Upper lobe of left lung (tissue), 6 donors: ENCODE data around the gene KCTD14. TPM values are rescaled to one million over a fixed set of nuclear protein-coding genes. Genes with fewer than 3 reads are reported as not detected.
A peak's percentile ranks its signal among the peaks of the same experiment; 100 is the strongest.

Experiments
- ATAC-seq, 2 donors: fragments of 200-7000 bp; cut with Tn5 transposase; one replicate each; pipeline ENCODE4 v1.9.1; 2022; ENCODE audit warnings: mild to moderate bottlenecking in 2 of 2, moderate library complexity in 2 of 2; ENCODE audit not compliant: low FRiP score in 2 of 2
- DNase-seq, 2 donors: peaks; one replicate each; pipeline ENCODE4 v3.0.0-alpha.2; 2019 to 2020
- H3K27ac ChIP-seq, 4 donors: fragments of 200-600 bp; sonication (generic); one replicate each; pipeline ENCODE4 v1.5.1; 2016 to 2019
- H3K27me3 ChIP-seq, 4 donors: fragments of 200-600 bp; sonication (generic); one replicate each; pipeline ENCODE4 v1.5.1; 2017 to 2019
- H3K36me3 ChIP-seq, 4 donors: fragments of 200-600 bp; sonication (generic); one replicate each; pipeline ENCODE4 v1.5.1; 2016 to 2019
- H3K4me1 ChIP-seq, 4 donors: fragments of 200-600 bp; sonication (generic); one replicate each; pipeline ENCODE4 v1.5.1; 2018 to 2019
- H3K4me3 ChIP-seq, 4 donors: fragments of 200-600 bp; sonication (generic); one replicate each; pipeline ENCODE4 v1.5.1; 2017 to 2019; ENCODE audit warnings: mild to moderate bottlenecking in 2 of 4, moderate library complexity in 1 of 4
- H3K9me3 ChIP-seq, 4 donors: fragments of 200-600 bp; sonication (generic); one replicate each; pipeline ENCODE4 v1.5.1; 2018 to 2019
- CTCF ChIP-seq, 6 experiments: fragments of 450-650 bp in 4 of 6; fragments of 200-600 bp in 2 of 6; sonication (generic) in 2 of 6; IDR thresholded peaks; one replicate each; pipeline ENCODE4 v1.5.1; 2016 to 2019; ENCODE audit warnings: antibody characterized with exemption in 6 of 6
- EP300 ChIP-seq, 4 donors: sonication (generic); formaldehyde crosslinking; IDR thresholded peaks; one replicate each; pipeline ENCODE4 v1.5.1; 2017; ENCODE audit warnings: antibody characterized with exemption in 4 of 4, control low read depth in 2 of 4
- POLR2A ChIP-seq, 4 donors: fragments of 450-650 bp; IDR thresholded peaks; one replicate each; pipeline ENCODE4 v1.5.1; 2016 to 2017; ENCODE audit warnings: antibody characterized with exemption in 4 of 4, mild to moderate bottlenecking in 2 of 4
- POLR2AphosphoS5 ChIP-seq, 2 donors: sonication (generic); formaldehyde crosslinking; IDR thresholded peaks; one replicate each; pipeline ENCODE4 v1.5.1; 2017; ENCODE audit warnings: antibody characterized with exemption in 2 of 2
- WGBS, 2 donors: methylation state at CpG; one replicate each; pipeline ENCODE4 v1.1.5; 2017 to 2018; 5-methylcytosine and 5-hydroxymethylcytosine counted together
- total RNA-seq, 6 donors: library from RNA; depleted of rRNA in 4 of 6; stranded (reverse); fragments of >200 nt in 4 of 6; gene quantifications; one replicate each; pipeline versions ENCODE4 v1.1.0 to v1.2.1, GENCODE V29; 2016 to 2021
- donor health status: DM: no; HTN: no; CAD: no; lungs with moderate emphysema.
- donor health status: DM: no; HTN: yes; CAD: no; lungs with severe emphysema.

Gene KCTD14
- 10 to 100 TPM; 10.3 to 28.6 (median 24.3) TPM for total RNA-seq

GRCh38 chr11:78022397-78023396 lies at the start of gene KCTD14:
KCTD14 (minus strand) TSS chr11:78023276; CDS start chr11:78023249, 27 bp downstream.
- Histone ChIP-seq H3K9me3 (no peaks in the 10 kb centered on the region), H3K27ac (peak within 1 kb of the TSS; percentile 57 to 90 (median 74)), H3K4me3 (peak within 1 kb of the TSS; percentile 35 to 70 (median 56)), H3K27me3 (no peaks in the 10 kb centered on the region), H3K36me3 (no peaks in the 10 kb centered on the region), H3K4me1 (peaks cover 0 to 17% (median 8%) of the 10 kb centered on the region in 4 donors)
- DNase-seq (peak; percentile 79 to 87), ATAC-seq (peak; percentile 81 to 89)
- WGBS, 2 donors = 15 to 18% methylated on average over 32 to 37 of the region's 37 CpGs
- TF ChIP-seq EP300 (IDR thresholded peaks at IDR 0.05) (no peak), POLR2AphosphoS5 (IDR thresholded peaks at IDR 0.05) (peak in 1 of 2 donors; percentile 49), POLR2A (IDR thresholded peaks at IDR 0.05) (peak in 2 of 4 donors; percentile 27 to 64)

- 96% methylated on average over 4 of the region's 4 CpGs for WGBS, 2 donors
Observed at GRCh38 chr11:78072455-78072854, 49.4 kb upstream of the KCTD14 start.

DNA sequence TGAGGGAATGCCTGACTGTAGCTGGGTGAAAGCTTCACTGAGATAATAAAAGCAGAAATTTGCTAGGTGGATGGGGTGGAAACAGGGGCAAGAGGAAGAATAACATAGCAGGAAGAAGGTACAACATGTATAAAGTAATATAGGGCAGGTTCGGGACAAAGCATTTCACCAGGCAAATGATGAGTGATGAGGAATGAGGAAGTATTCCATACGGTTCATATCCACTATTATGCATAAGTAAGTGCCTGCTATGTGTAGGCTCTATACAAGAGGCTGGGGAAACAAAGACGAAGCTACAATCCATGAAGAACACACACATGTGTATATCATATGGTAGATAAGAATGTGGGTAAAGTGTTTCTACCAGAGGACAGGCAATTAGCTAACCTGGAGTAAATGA lies 48.6 kb upstream of the KCTD14 start:
- no peaks in the 10 kb centered on the region for H3K27me3 ChIP-seq
- H3K36me3 ChIP-seq = peaks cover 10 to 35% (median 28%) of the 10 kb centered on the region in 4 donors
- WGBS, 2 donors = 76 to 79% methylated on average over 3 of the region's 3 CpGs
- peaks cover 4 to 21% (median 10%) of the 10 kb centered on the region in 4 donors for H3K4me1 ChIP-seq
- DNase-seq (no peak), ATAC-seq (no peak)
- no peaks in the 10 kb centered on the region for H3K9me3 ChIP-seq
- H3K27ac ChIP-seq = no peak overlapping the region
- no peak for TF ChIP-seq POLR2A (IDR thresholded peaks at IDR 0.05)
- no peak overlapping the region for H3K4me3 ChIP-seq

More at GRCh38 chr11:78072455-78072854, 49.4 kb upstream of the KCTD14 start:
- no peak overlapping the region for H3K27ac ChIP-seq
- DNase-seq = no peak
- H3K9me3 ChIP-seq = no peaks in the 10 kb centered on the region
- H3K27me3 ChIP-seq = no peaks in the 10 kb centered on the region
- TF ChIP-seq POLR2AphosphoS5 (IDR thresholded peaks at IDR 0.05) (no peak), POLR2A (IDR thresholded peaks at IDR 0.05) (no peak), CTCF (IDR thresholded peaks at IDR 0.05) (no peak), EP300 (IDR thresholded peaks at IDR 0.05) (no peak)
- ATAC-seq = no peak
- peaks cover 11 to 29% (median 18%) of the 10 kb centered on the region in 4 donors for H3K4me1 ChIP-seq
- H3K36me3 ChIP-seq = peaks cover 10 to 32% (median 26%) of the 10 kb centered on the region in 4 donors
- no peak overlapping the region for H3K4me3 ChIP-seq

- peaks cover 10 to 35% (median 28%) of the 10 kb centered on the region in 4 donors for H3K36me3 ChIP-seq
- no peak overlapping the region for H3K27ac ChIP-seq
- WGBS, 2 donors = 61 to 72% methylated on average over 2 of the region's 2 CpGs
- H3K9me3 ChIP-seq = no peaks in the 10 kb centered on the region
- no peak for TF ChIP-seq CTCF (IDR thresholded peaks at IDR 0.05)
- TF ChIP-seq POLR2AphosphoS5 (IDR thresholded peaks at IDR 0.05) = no peak
- no peak for TF ChIP-seq POLR2A (IDR thresholded peaks at IDR 0.05)
- no peak for TF ChIP-seq EP300 (IDR thresholded peaks at IDR 0.05)
- H3K4me3 ChIP-seq = no peak overlapping the region
- DNase-seq (no peak), ATAC-seq (no peak)
- H3K27me3 ChIP-seq = no peaks in the 10 kb centered on the region
- peaks cover 0 to 13% (median 4%) of the 10 kb centered on the region in 4 donors for H3K4me1 ChIP-seq
Observed at GRCh38 chr11:78070621-78071020, 47.5 kb upstream of the KCTD14 start.

GRCh38 chr11:78069465-78069864 lies 46.4 kb upstream of the KCTD14 start:
- Histone ChIP-seq H3K9me3 (no peaks in the 10 kb centered on the region), H3K27me3 (no peaks in the 10 kb centered on the region), H3K36me3 (peaks cover 10 to 35% (median 28%) of the 10 kb centered on the region in 4 donors), H3K4me3 (no peak overlapping the region), H3K4me1 (peaks cover 0 to 4% (median 0%) of the 10 kb centered on the region in 4 donors), H3K27ac (no peak overlapping the region)
- WGBS, 2 donors = 50 to 59% methylated on average over 2 of the region's 2 CpGs
- no peak for ATAC-seq
- DNase-seq = no peak
- no peak for TF ChIP-seq CTCF (IDR thresholded peaks at IDR 0.05)
- no peak for TF ChIP-seq POLR2AphosphoS5 (IDR thresholded peaks at IDR 0.05)
- TF ChIP-seq POLR2A (IDR thresholded peaks at IDR 0.05) = no peak
- no peak for TF ChIP-seq EP300 (IDR thresholded peaks at IDR 0.05)
